K562 (cell line): Measurements from ENCODE around the gene GATA2. TPM values are rescaled to one million over a fixed set of nuclear protein-coding genes. Genes with fewer than 3 reads are reported as not detected.

Source experiments
- HMGN3 ChIP-seq: IDR thresholded peaks from 2 replicates; pipeline ENCODE4 v1.6.1; 2011; ENCODE audit warnings: borderline replicate concordance, low read depth, mild to moderate bottlenecking, mixed read lengths, low read length; ENCODE audit not compliant: insufficient read length; ENCODE audit errors: extremely low read depth
- JUND ChIP-seq, 2 experiments: IDR thresholded peaks; 2 replicates in 1 of 2; 3 replicates in 1 of 2; pipeline ENCODE4 v1.6.1; 2011; ENCODE audit warnings: borderline replicate concordance in 2 of 2, low read depth in 2 of 2, low read length in 2 of 2, improper control_type of control experiment in 1 of 2, missing biosample characterization in 1 of 2, missing genetic modification characterization in 1 of 2, missing genetic modification reagents in 1 of 2
- MED1 ChIP-seq: sonication (generic); formaldehyde crosslinking; IDR thresholded peaks from 2 replicates; pipeline ENCODE4 v1.8.1; 2023; ENCODE audit warnings: missing genetic modification reagents, borderline replicate concordance
- PHF8 ChIP-seq: fragments of 200-600 bp; sonication (generic); IDR thresholded peaks from 2 replicates; pipeline ENCODE4 v1.6.1; 2012; ENCODE audit warnings: mixed run types, mild to moderate bottlenecking, inconsistent platforms, low read length, moderate library complexity, borderline replicate concordance
- POLR2AphosphoS5 ChIP-seq: IDR thresholded peaks from 2 replicates; pipeline ENCODE4 v1.6.1; 2011; ENCODE audit warnings: mild to moderate bottlenecking, low read depth, low read length, moderate library complexity; ENCODE audit not compliant: control insufficient read depth, insufficient read depth
- SETDB1 ChIP-seq: IDR thresholded peaks from one replicate; pipeline ENCODE4 v1.6.1; 2012; ENCODE audit warnings: low read length, control low read depth, inconsistent platforms
- SP2 ChIP-seq: IDR thresholded peaks from 2 replicates; pipeline ENCODE4 v1.6.1; 2011; ENCODE audit warnings: mild to moderate bottlenecking, low read depth, low read length, moderate library complexity; ENCODE audit not compliant: poor library complexity, severe bottlenecking; ENCODE audit errors: extremely low read depth
- SRSF9 ChIP-seq: fragments of 200-400 bp; formaldehyde crosslinking; IDR thresholded peaks from 2 replicates; pipeline ENCODE4 v1.6.1; 2017; ENCODE audit warnings: low read depth, low read length, borderline replicate concordance
- ZBTB8A ChIP-seq: fragments of 450-650 bp; IDR thresholded peaks from 2 replicates; pipeline ENCODE4 v1.6.1; 2018; ENCODE audit warnings: mild to moderate bottlenecking, moderate library complexity; ENCODE audit not compliant: partially characterized antibody
- polyA plus RNA-seq, 8 experiments: library from polyadenylated mRNA; depleted of rRNA in 4 of 8; stranded (reverse) in 5 of 8; unstranded in 3 of 8; fragments of >200 nt; fragmentation: Nextera tagmentation in 2 of 8; fragmentation: Illumina TruSeq in 1 of 8; extraction: Ambion mirVana in 2 of 8; extraction: Trizol in 1 of 8; gene quantifications; 2 replicates each; pipeline versions ENCODE4 v1.2.1 to v1.2.3, GENCODE V29; 2011 to 2014; ENCODE audit warnings: inconsistent platforms in 1 of 8, missing spikeins in 1 of 8
- total RNA-seq, 7 experiments: library from RNA; depleted of rRNA in 6 of 7; stranded (reverse); fragments of >200 nt in 6 of 7; fragmentation: Illumina TruSeq in 2 of 7; extraction: Trizol in 2 of 7; gene quantifications; 2 replicates each; pipeline versions ENCODE4 v1.2.1 to v1.2.3, GENCODE V29; 2011 to 2021; ENCODE audit warnings: low replicate concordance in 1 of 7
- TF ChIP-seq, protein P1 (sequence below), 2 experiments: fragments of 450-650 bp; IDR thresholded peaks; 2 replicates each; pipeline ENCODE4 v1.6.1; 2016
- TF ChIP-seq, protein P2 (sequence below): conservative IDR thresholded peaks from 2 replicates; pipeline ENCODE4 v1.6.1; 2011; ENCODE audit warnings: low read depth, mild to moderate bottlenecking, low read length; ENCODE audit not compliant: control insufficient read depth
- TF ChIP-seq, protein P3 (sequence below): fragments of 250-450 bp; sonication (Bioruptor Pico); IDR thresholded peaks from 2 replicates; pipeline ENCODE4 v1.4.0; 2020; ENCODE audit warnings: mild to moderate bottlenecking, moderate library complexity

GATA2 gene
- total and polyA plus RNA-seq, 9 of the 15 experiments (the other 6 are each of a cell fraction or from before 2014, with no cell fraction given): 8.5 to 218 (median 50.8) TPM

DNA sequence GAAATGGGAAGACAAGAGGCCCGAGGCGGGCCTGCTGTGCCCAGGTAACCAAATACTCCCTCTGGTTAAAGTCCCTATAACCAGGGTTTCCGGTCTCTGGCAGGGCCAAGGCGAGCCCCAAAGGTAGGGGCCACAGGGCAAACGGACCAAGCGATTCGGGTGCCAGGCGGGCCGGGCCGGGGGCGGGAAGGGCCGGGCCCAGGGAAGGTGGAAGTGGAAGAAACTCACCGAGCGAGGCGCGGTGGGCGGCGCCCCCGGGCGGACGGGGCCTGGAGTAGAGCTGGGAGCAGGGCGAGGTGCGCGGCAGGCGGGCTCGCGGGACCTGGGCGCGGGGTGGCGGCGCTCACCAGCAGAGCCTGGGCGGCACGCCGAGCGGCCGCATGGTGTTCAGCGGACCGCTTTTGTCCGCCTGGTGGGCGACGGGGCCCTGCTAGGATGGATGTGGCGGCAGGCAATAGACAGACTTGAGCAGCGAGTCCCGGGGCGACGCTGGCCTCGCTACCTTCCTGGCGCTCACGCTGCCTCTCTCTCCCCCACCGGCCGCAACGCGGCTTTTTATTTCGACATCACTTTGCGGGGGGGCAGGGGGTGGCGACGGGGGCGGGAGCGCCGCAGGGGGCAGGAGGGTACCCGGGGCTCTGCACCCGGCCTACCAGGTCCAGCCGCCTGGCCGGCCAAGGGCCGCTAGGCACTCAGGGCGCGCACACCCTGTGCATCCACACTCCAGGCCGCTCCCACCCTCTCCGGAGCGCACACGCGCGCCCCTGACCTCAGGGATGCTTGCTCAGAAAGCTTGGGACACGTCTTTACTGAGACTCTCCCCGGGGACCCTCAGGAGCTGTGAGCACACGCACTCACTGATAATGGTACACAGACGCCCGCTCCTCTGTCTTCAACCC is at the start of gene GATA2 (continued):
- TF ChIP-seq, protein P1, sequence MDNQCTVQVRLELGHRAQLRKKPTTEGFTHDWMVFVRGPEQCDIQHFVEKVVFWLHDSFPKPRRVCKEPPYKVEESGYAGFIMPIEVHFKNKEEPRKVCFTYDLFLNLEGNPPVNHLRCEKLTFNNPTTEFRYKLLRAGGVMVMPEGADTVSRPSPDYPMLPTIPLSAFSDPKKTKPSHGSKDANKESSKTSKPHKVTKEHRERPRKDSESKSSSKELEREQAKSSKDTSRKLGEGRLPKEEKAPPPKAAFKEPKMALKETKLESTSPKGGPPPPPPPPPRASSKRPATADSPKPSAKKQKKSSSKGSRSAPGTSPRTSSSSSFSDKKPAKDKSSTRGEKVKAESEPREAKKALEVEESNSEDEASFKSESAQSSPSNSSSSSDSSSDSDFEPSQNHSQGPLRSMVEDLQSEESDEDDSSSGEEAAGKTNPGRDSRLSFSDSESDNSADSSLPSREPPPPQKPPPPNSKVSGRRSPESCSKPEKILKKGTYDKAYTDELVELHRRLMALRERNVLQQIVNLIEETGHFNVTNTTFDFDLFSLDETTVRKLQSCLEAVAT (IDR thresholded peaks at IDR 0.05): 0 out of 4 replicates have a peak, but pooled peaks of 1 of the 2 experiments have one; percentile 26
- TF ChIP-seq, protein P2, sequence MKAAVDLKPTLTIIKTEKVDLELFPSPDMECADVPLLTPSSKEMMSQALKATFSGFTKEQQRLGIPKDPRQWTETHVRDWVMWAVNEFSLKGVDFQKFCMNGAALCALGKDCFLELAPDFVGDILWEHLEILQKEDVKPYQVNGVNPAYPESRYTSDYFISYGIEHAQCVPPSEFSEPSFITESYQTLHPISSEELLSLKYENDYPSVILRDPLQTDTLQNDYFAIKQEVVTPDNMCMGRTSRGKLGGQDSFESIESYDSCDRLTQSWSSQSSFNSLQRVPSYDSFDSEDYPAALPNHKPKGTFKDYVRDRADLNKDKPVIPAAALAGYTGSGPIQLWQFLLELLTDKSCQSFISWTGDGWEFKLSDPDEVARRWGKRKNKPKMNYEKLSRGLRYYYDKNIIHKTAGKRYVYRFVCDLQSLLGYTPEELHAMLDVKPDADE: peak; percentile 48; the same call in 1 of the 2 replicates
- peak; percentile 36; the same call in 1 of the 2 replicates for TF ChIP-seq PHF8
- no peak for TF ChIP-seq ZBTB8A
- peak; percentile 59; the same call in 1 of the 2 replicates for TF ChIP-seq POLR2AphosphoS5
- TF ChIP-seq HMGN3: peak; percentile 44
- TF ChIP-seq SRSF9: no peak
- TF ChIP-seq JUND (IDR thresholded peaks at IDR 0.05; ENCODE audit: borderline replicate concordance, low read depth, low read length): no peak
- TF ChIP-seq JUND (tag; IDR thresholded peaks at IDR 0.05; ENCODE audit: borderline replicate concordance, low read depth, low read length): no peak
- TF ChIP-seq MED1: no peak
- no peak for TF ChIP-seq SETDB1
- TF ChIP-seq SP2: no peak
- TF ChIP-seq, protein P3, sequence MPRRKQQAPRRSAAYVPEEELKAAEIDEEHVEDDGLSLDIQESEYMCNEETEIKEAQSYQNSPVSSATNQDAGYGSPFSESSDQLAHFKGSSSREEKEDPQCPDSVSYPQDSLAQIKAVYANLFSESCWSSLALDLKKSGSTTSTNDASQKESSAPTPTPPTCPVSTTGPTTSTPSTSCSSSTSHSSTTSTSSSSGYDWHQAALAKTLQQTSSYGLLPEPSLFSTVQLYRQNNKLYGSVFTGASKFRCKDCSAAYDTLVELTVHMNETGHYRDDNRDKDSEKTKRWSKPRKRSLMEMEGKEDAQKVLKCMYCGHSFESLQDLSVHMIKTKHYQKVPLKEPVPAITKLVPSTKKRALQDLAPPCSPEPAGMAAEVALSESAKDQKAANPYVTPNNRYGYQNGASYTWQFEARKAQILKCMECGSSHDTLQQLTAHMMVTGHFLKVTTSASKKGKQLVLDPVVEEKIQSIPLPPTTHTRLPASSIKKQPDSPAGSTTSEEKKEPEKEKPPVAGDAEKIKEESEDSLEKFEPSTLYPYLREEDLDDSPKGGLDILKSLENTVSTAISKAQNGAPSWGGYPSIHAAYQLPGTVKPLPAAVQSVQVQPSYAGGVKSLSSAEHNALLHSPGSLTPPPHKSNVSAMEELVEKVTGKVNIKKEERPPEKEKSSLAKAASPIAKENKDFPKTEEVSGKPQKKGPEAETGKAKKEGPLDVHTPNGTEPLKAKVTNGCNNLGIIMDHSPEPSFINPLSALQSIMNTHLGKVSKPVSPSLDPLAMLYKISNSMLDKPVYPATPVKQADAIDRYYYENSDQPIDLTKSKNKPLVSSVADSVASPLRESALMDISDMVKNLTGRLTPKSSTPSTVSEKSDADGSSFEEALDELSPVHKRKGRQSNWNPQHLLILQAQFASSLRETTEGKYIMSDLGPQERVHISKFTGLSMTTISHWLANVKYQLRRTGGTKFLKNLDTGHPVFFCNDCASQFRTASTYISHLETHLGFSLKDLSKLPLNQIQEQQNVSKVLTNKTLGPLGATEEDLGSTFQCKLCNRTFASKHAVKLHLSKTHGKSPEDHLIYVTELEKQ (CRISPR knock-in tag): no peak
